Measurements from ENCODE around the gene MLANA. TPM values are rescaled to one million over a fixed set of nuclear protein-coding genes. Genes with fewer than 3 reads are reported as not detected.

The MLANA gene
- total and polyA plus RNA-seq, 7 donors: not detected

GRCh38 chr9:5902377-5902776 lies 11.7 kb downstream of the MLANA start:
- TF ChIP-seq CTCF (IDR thresholded peaks at IDR 0.05): no peak
- TF ChIP-seq EP300 (IDR thresholded peaks at IDR 0.05): no peak
- no peak for TF ChIP-seq POLR2A (IDR thresholded peaks at IDR 0.05)
- no peak for TF ChIP-seq POLR2AphosphoS5 (IDR thresholded peaks at IDR 0.05)
- H3K27me3 ChIP-seq: no peaks in the 10 kb centered on the region
- intact Hi-C loops (cut with DNase I): no loop called here
- no peak overlapping the region for H3K27ac ChIP-seq
- H3K9me3 ChIP-seq: no peaks in the 10 kb centered on the region
- no peaks in the 10 kb centered on the region for H3K4me1 ChIP-seq
- no peak overlapping the region for H3K4me3 ChIP-seq
- H3K36me3 ChIP-seq: peaks cover 0 to 45% (median 3%) of the 10 kb centered on the region in 4 donors
- DNase-seq: no peak

DNA sequence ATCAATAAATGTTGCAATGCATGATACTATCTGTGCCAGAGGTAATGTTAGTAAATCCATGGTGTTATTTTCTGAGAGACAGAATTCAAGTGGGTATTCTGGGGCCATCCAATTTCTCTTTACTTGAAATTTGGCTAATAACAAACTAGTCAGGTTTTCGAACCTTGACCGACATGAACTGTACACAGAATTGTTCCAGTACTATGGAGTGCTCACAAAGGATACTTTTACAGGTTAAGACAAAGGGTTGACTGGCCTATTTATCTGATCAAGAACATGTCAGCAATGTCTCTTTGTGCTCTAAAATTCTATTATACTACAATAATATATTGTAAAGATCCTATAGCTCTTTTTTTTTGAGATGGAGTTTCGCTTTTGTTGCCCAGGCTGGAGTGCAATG lies 18.2 kb downstream of the MLANA start:
- H3K36me3 ChIP-seq: peaks cover 0 to 33% (median 2%) of the 10 kb centered on the region in 4 donors

DNA sequence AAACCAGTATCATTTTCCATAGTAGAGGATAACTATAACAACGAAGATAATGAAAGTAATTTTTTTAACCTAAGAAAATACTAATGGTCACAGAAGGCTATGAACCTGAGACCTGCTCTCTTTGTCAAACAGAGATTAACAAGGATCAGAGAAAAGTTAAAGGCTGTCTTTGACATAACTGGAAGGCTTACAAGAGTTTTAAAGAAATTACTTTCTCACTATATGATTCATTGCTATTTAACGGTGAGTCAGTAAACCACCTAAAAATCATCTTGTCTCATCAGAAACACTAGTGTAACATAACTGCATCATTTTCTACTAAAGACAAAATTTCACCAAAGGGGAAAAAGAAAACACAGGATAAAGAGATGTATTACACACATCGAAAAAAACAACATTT lies 19.3 kb downstream of the MLANA start:
- intact Hi-C loops (cut with DNase I): no loop called here
- H3K4me1 ChIP-seq: no peaks in the 10 kb centered on the region
- H3K9me3 ChIP-seq: no peaks in the 10 kb centered on the region
- no peak for TF ChIP-seq CTCF (IDR thresholded peaks at IDR 0.05)
- TF ChIP-seq POLR2AphosphoS5 (IDR thresholded peaks at IDR 0.05): no peak
- TF ChIP-seq EP300 (IDR thresholded peaks at IDR 0.05): no peak
- 88% methylated on average over 3 of the region's 3 CpGs for WGBS, 2 donors
- H3K36me3 ChIP-seq: peaks cover 0 to 29% (median 2%) of the 10 kb centered on the region in 4 donors
- DNase-seq: no peak
- no peaks in the 10 kb centered on the region for H3K27me3 ChIP-seq
- no peak overlapping the region for H3K27ac ChIP-seq
- no peak overlapping the region for H3K4me3 ChIP-seq

More for the DNA sequence above, 18.2 kb downstream of the MLANA start:
- DNase-seq: no peak
- no peak for TF ChIP-seq CTCF (IDR thresholded peaks at IDR 0.05)
- no peak for TF ChIP-seq EP300 (IDR thresholded peaks at IDR 0.05)
- TF ChIP-seq POLR2AphosphoS5 (IDR thresholded peaks at IDR 0.05): no peak
- no peak for TF ChIP-seq POLR2A (IDR thresholded peaks at IDR 0.05)
- no peak overlapping the region for H3K4me3 ChIP-seq
- no peaks in the 10 kb centered on the region for H3K9me3 ChIP-seq
- no peaks in the 10 kb centered on the region for H3K4me1 ChIP-seq
- intact Hi-C loops (cut with DNase I): no loop called here
- WGBS, 2 donors: 97 to 99% methylated on average over 3 of the region's 3 CpGs
- no peaks in the 10 kb centered on the region for H3K27me3 ChIP-seq
- H3K27ac ChIP-seq: no peak overlapping the region

DNA sequence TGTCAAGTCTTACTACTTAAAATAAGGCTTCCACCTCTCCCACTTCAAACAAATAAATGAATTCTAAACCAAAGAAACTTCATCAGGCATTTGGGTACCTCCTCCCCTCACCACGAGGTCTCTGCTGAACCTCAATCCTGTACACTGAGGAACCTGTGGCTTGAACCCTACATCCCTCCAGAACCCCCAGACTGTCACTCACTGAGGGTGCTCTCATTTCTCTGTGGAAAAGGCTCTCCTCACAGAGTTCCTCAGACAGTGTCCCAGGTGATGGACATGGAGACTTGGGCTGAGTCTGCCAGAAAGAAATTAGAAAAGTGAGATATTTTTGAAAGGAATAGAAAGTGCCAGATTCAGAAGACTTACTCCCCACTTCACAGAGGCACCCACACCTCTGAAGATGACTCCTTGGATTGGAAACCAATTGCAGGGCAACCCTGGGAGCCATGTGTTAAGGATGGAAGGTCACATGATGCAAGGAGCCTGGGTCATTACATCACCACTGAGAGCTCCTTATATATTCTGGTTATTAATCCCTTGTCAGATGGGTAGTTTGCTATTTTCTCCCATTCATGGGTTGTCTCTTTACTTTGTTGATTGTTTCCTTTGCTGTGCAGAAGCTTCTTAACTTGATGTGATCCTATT lies 19.8 kb downstream of the MLANA start:
- no peaks in the 10 kb centered on the region for H3K4me1 ChIP-seq
- H3K4me3 ChIP-seq: no peak overlapping the region
- H3K36me3 ChIP-seq: peaks cover 0 to 29% (median 2%) of the 10 kb centered on the region in 4 donors
- intact Hi-C loops (cut with DNase I): no loop called here
- H3K27ac ChIP-seq: no peak overlapping the region
- H3K9me3 ChIP-seq: no peaks in the 10 kb centered on the region
- WGBS, 2 donors: 75 to 85% methylated on average over 1 of the region's 1 CpG
- no peak for DNase-seq
- no peaks in the 10 kb centered on the region for H3K27me3 ChIP-seq
- no peak for TF ChIP-seq POLR2AphosphoS5 (IDR thresholded peaks at IDR 0.05)

GRCh38 chr9:5915438-5915837 lies 24.7 kb downstream of the MLANA start:
- Histone ChIP-seq H3K36me3 (peaks cover 0 to 12% (median 0%) of the 10 kb centered on the region in 4 donors), H3K27ac (no peak overlapping the region), H3K27me3 (no peaks in the 10 kb centered on the region), H3K4me3 (no peak overlapping the region), H3K4me1 (no peaks in the 10 kb centered on the region), H3K9me3 (no peaks in the 10 kb centered on the region)
- TF ChIP-seq CTCF (IDR thresholded peaks at IDR 0.05) (no peak), POLR2AphosphoS5 (IDR thresholded peaks at IDR 0.05) (no peak), EP300 (IDR thresholded peaks at IDR 0.05) (no peak), POLR2A (IDR thresholded peaks at IDR 0.05) (no peak)
- intact Hi-C loops (cut with DNase I): no loop called here
- no peak for DNase-seq
- WGBS, 2 donors: 77 to 90% methylated on average over 4 of the region's 4 CpGs

Data from sigmoid colon (tissue), 7 donors.